Mammary epithelial cell (primary cell): ENCODE results near the gene RAD51B.

ENCODE experiments used
- EZH2 ChIP-seq: IDR thresholded peaks from 2 replicates; pipeline ENCODE4 v1.6.1; 2012; ENCODE audit warnings: low read length, inconsistent platforms, borderline replicate concordance
- TF ChIP-seq, protein P1 (sequence below), 2 donors: IDR thresholded peaks in 1 of 2; conservative IDR thresholded peaks in 1 of 2; 2 replicates each; pipeline ENCODE4 v1.5.1; 2011 to 2012; ENCODE audit warnings: inconsistent platforms in 2 of 2, low read length in 2 of 2, mild to moderate bottlenecking in 2 of 2, control low read depth in 1 of 2, low read depth in 1 of 2; ENCODE audit not compliant: insufficient read depth in 1 of 2; ENCODE audit errors: extremely low read depth in 1 of 2

DNA sequence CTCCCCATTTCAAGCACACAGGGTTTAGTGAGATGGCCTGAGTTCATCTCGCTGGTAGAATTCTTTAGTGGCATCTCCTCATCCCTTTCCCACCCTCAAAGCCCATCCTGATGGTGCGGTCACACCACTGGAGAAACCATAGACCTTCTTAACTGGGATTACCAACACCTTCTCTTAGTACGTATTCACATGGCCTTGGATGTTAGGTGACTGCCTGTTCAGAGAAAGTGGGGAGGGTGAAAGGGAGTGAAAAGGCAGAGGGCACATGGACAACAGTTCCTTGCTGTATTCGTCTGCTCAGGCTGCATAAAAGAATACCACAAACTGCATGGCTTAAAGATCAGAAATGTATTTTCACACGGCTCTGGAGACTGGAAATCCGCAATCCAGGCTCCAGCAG is 667.2 kb downstream of the RAD51B start:
- TF ChIP-seq, protein P1, sequence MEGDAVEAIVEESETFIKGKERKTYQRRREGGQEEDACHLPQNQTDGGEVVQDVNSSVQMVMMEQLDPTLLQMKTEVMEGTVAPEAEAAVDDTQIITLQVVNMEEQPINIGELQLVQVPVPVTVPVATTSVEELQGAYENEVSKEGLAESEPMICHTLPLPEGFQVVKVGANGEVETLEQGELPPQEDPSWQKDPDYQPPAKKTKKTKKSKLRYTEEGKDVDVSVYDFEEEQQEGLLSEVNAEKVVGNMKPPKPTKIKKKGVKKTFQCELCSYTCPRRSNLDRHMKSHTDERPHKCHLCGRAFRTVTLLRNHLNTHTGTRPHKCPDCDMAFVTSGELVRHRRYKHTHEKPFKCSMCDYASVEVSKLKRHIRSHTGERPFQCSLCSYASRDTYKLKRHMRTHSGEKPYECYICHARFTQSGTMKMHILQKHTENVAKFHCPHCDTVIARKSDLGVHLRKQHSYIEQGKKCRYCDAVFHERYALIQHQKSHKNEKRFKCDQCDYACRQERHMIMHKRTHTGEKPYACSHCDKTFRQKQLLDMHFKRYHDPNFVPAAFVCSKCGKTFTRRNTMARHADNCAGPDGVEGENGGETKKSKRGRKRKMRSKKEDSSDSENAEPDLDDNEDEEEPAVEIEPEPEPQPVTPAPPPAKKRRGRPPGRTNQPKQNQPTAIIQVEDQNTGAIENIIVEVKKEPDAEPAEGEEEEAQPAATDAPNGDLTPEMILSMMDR (conservative IDR thresholded peaks at IDR 0.05 in 1 of 2, IDR thresholded peaks at IDR 0.05 in 1 of 2; ENCODE audit: extremely low read depth in 1 of 2, insufficient read depth in 1 of 2, low read depth in 1 of 2, low read length in 2 of 2): no peak
- no peak for TF ChIP-seq EZH2
